Right lobe of liver (tissue), 4 donors: ENCODE results near the gene ALK.

ENCODE experiments used
- CTCF ChIP-seq, 4 donors: fragments of 200-600 bp in 3 of 4; fragments of 450-650 bp in 1 of 4; IDR thresholded peaks; one replicate each; pipeline versions ENCODE4 v1.5.1 to v1.8.0; 2016 to 2022; ENCODE audit warnings: antibody characterized with exemption in 4 of 4, mild to moderate bottlenecking in 2 of 4
- POLR2A ChIP-seq: fragments of 450-650 bp; IDR thresholded peaks from one replicate; pipeline ENCODE4 v1.6.1; 2017; ENCODE audit warnings: antibody characterized with exemption, mild to moderate bottlenecking
- donor health status: DM: no; HTN: no; CAD: no.
- donor health status: DM: no; HTN: no; CAD: no.
- donor health status: DM: no; HTN: yes; CAD: no.

- peak; percentile 78 to 85 (median 81) for TF ChIP-seq CTCF (IDR thresholded peaks at IDR 0.05)
- TF ChIP-seq POLR2A = no peak
Observed at GRCh38 chr2:29196792-29197788, 724.3 kb downstream of the ALK start.
